MCF 10A (cell line): Measurements from ENCODE around the gene DPM3. TPM values are rescaled to one million over a fixed set of nuclear protein-coding genes. Genes with fewer than 3 reads are reported as not detected.

Experiments
- BruUV-seq: library from RNA; stranded (reverse); fragments of 400-500 nt; replicated peaks from 2 replicates; lab custom pipeline; 2021; lab: Mats Ljungman, UMichigan
- CTCF ChIA-PET: fragments of 300-600 bp; sonication (Branson Sonifier 250); formaldehyde crosslinking; extraction: SDS; loops from one replicate; lab custom pipeline; 2021; ENCODE audit warnings: antibody characterized with exemption, inconsistent platforms; lab: Yijun Ruan, JAX
- POLR2A ChIA-PET: fragments of 300-600, 350-650 bp; sonication (Branson Sonifier 250); formaldehyde crosslinking; extraction: SDS; loops from one replicate; lab custom pipeline; 2020; ENCODE audit warnings: antibody characterized with exemption, inconsistent platforms; lab: Yijun Ruan, JAX
- DNase-seq: peaks from one replicate; pipeline ENCODE4 v3.0.0-alpha.2; 2018; ENCODE audit not compliant: unreplicated experiment
- H3K27ac Mint-ChIP-seq: one replicate; pipeline ENCODE4 v1.8.0; 2022; ENCODE audit warnings: mild to moderate bottlenecking, low read depth, mixed read lengths; ENCODE audit not compliant: unreplicated experiment
- H3K27me3 Mint-ChIP-seq: one replicate; pipeline ENCODE4 v1.8.0; 2022; ENCODE audit warnings: mixed read lengths; ENCODE audit not compliant: insufficient read depth, unreplicated experiment
- H3K36me3 Mint-ChIP-seq: one replicate; pipeline ENCODE4 v1.8.0; 2022; ENCODE audit warnings: mild to moderate bottlenecking, moderate library complexity, mixed read lengths; ENCODE audit not compliant: insufficient read depth, unreplicated experiment
- H3K4me1 Mint-ChIP-seq: one replicate; pipeline ENCODE4 v1.8.0; 2022; ENCODE audit warnings: mixed read lengths; ENCODE audit not compliant: insufficient read depth, unreplicated experiment
- H3K4me3 Mint-ChIP-seq: one replicate; pipeline ENCODE4 v1.8.0; 2022; ENCODE audit warnings: mild to moderate bottlenecking, moderate library complexity, mixed read lengths; ENCODE audit not compliant: unreplicated experiment
- H3K9me3 Mint-ChIP-seq: one replicate; pipeline ENCODE4 v1.8.0; 2022; ENCODE audit warnings: mixed read lengths; ENCODE audit not compliant: unreplicated experiment
- intact Hi-C: fragments of 100-400 bp; cut with micrococcal nuclease; formaldehyde crosslinking; loops from 2 replicates; pipeline ENCODE4 v1.14.1; 2022
- total RNA-seq: library from RNA; stranded (reverse); gene quantifications from 2 replicates; pipeline ENCODE4 v1.2.3, GENCODE V29; 2022
- TF ChIP-seq, protein P1 (sequence below): fragments of 200-600 bp; IDR thresholded peaks from one replicate; pipeline ENCODE4 v1.8.0; 2022; ENCODE audit warnings: antibody characterized with exemption, mild to moderate bottlenecking; ENCODE audit not compliant: unreplicated experiment

DPM3 gene
- total RNA-seq, 1 experiment from 2014 or later: 86.4 TPM

DNA sequence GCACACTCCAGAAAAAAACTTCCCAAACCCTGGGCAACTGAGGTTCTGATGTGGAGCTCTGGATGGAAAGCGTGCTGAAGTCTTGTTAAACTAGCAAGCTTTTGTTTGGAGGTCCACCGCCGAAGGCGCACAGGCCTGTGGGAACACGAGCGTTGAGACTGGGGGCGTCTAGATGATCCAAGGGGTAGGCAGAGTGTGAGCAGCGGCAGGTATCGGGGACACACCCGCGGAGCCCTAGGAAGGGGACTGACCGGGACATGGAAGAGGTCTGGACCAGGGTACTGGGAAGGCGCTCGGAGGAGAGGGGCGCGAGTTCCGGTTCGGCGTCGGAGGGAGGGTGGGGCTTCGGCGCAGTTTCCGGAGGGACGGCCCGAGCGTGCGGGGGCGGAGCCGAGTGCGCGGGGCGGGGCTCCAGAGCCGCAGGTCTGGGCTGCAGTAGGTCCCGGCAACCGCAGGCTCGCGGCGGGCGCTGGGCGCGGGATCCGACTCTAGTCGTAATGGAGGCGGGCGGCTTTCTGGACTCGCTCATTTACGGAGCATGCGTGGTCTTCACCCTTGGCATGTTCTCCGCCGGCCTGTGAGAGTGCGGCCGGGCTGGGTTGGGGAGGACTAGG is 4.8 kb downstream of the DPM3 start, which contains the start of gene SLC50A1:
TSS of gene SLC50A1 (plus strand) at position 438 of the 614 bp plus-strand sequence. CDS start at position 498, 60 bp downstream.
- TF ChIP-seq, protein P1, sequence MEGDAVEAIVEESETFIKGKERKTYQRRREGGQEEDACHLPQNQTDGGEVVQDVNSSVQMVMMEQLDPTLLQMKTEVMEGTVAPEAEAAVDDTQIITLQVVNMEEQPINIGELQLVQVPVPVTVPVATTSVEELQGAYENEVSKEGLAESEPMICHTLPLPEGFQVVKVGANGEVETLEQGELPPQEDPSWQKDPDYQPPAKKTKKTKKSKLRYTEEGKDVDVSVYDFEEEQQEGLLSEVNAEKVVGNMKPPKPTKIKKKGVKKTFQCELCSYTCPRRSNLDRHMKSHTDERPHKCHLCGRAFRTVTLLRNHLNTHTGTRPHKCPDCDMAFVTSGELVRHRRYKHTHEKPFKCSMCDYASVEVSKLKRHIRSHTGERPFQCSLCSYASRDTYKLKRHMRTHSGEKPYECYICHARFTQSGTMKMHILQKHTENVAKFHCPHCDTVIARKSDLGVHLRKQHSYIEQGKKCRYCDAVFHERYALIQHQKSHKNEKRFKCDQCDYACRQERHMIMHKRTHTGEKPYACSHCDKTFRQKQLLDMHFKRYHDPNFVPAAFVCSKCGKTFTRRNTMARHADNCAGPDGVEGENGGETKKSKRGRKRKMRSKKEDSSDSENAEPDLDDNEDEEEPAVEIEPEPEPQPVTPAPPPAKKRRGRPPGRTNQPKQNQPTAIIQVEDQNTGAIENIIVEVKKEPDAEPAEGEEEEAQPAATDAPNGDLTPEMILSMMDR: no peak
- ChIA-PET CTCF (interaction anchor here (0.5 to 14.0 kb wide), 17 partner anchors 9 to 202 kb away, joined by 3 to 161 read pairs (median 4); partner anchors contain the start of gene KRTCAP2), POLR2A (interaction anchor here (0.7 to 8.1 kb wide), 43 partner anchors 10 to 1173 kb away, joined by 3 to 238 read pairs (median 5); partner anchors contain the start of genes ADAM15, CKS1B, EFNA1 and FLAD1)
- intact Hi-C loops: no loop called here
- peaks cover 83% of the 10 kb centered on the region for H3K36me3 Mint-ChIP-seq
- peak within 1 kb of the TSS; percentile 80 for H3K4me3 Mint-ChIP-seq
- H3K27me3 Mint-ChIP-seq: no peaks in the 10 kb centered on the region
- H3K4me1 Mint-ChIP-seq: peaks cover 50% of the 10 kb centered on the region
- no peaks in the 10 kb centered on the region for H3K9me3 Mint-ChIP-seq
- DNase-seq: peak; percentile 94
- BruUV-seq: no TSS peak
- peak within 1 kb of the TSS; percentile 94 for H3K27ac Mint-ChIP-seq

DNA sequence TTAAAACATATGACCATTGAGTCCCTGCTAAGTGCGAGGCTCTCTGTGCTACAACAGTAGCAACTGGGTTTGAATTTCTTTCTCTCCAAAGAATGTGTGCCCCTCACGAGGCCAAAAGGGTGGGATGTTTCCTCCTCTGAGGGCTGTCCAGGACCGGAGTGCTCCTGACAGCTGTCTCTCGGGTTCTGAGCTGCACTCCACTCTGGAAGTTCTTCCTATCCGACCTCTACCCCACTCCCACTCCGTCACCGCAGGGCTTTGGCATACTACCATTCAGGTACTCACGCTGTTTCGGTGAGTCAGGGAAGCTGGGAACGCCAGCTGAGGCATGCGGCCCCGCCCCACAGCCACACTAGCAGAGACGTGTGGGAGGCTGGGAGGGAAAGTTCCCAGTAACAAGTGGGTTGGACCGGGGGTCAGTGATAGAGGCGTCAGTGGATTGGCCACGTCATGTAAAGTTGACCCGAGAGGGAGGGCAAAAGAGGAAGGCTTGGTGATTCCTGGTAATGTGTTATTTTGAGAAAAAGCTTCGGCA is 5.4 kb downstream of the DPM3 start:
- H3K27me3 Mint-ChIP-seq: no peaks in the 10 kb centered on the region
- BruUV-seq: TSS peak; percentile 78
- peak overlapping the region; percentile 94 for H3K27ac Mint-ChIP-seq
- intact Hi-C loops: no loop called here
- peaks cover 54% of the 10 kb centered on the region for H3K4me1 Mint-ChIP-seq
- no peaks in the 10 kb centered on the region for H3K9me3 Mint-ChIP-seq
- ChIA-PET POLR2A (interaction anchor here (0.5 to 8.1 kb wide), 45 partner anchors 10 to 1173 kb away, joined by 3 to 238 read pairs (median 5); partner anchors contain the start of genes ADAM15, CKS1B, EFNA1 and FLAD1), CTCF (interaction anchor here (0.5 to 14.0 kb wide), 18 partner anchors 9 to 202 kb away, joined by 3 to 161 read pairs (median 4); partner anchors contain the start of gene KRTCAP2)
- peaks cover 83% of the 10 kb centered on the region for H3K36me3 Mint-ChIP-seq
- DNase-seq: peak; percentile 100
- TF ChIP-seq, protein P1: no peak
- peak overlapping the region; percentile 80 for H3K4me3 Mint-ChIP-seq

- Mint-ChIP-seq H3K9me3 (no peaks in the 10 kb centered on the region), H3K27me3 (no peaks in the 10 kb centered on the region), H3K4me3 (peak overlapping the region; percentile 80), H3K4me1 (peaks cover 58% of the 10 kb centered on the region), H3K36me3 (peaks cover 89% of the 10 kb centered on the region), H3K27ac (peak overlapping the region; percentile 94)
- intact Hi-C loops: no loop called here
- ChIA-PET POLR2A (interaction anchor here (0.5 to 8.1 kb wide), 32 partner anchors 9 to 797 kb away, joined by 3 to 238 read pairs (median 6); partner anchors contain the start of genes ADAM15, CKS1B, EFNA1 and FLAD1), CTCF (interaction anchor here (0.8 to 14.0 kb wide), 16 partner anchors 9 to 162 kb away, joined by 3 to 161 read pairs (median 4); partner anchors contain the start of gene KRTCAP2)
- peak; percentile 41 for DNase-seq
- no TSS peak for BruUV-seq
- TF ChIP-seq, protein P1: no peak
Observed at GRCh38 chr1:155134322-155134721, 6.0 kb downstream of the DPM3 start.
